Thyroid gland (tissue), 4 donors: ENCODE measurements around the gene ELMO1. TPM values are rescaled to one million over a fixed set of nuclear protein-coding genes. Genes with fewer than 3 reads are reported as not detected.

Experiments used
- DNase-seq, 2 donors: peaks; one replicate each; pipeline ENCODE4 v3.0.0-alpha.2; 2019
- H3K27ac ChIP-seq, 3 donors: fragments of 200-600 bp; sonication (generic); 1 replicate in 2 of 3; 2 replicates in 1 of 3; pipeline ENCODE4 v1.5.1; 2016 to 2019; ENCODE audit warnings: mild to moderate bottlenecking in 1 of 3, moderate library complexity in 1 of 3
- H3K27me3 ChIP-seq: fragments of 200-600 bp; sonication (generic); one replicate; pipeline ENCODE4 v1.5.1; 2019
- H3K36me3 ChIP-seq, 2 donors: fragments of 200-600 bp; sonication (generic); one replicate each; pipeline ENCODE4 v1.5.1; 2016 to 2019
- H3K4me1 ChIP-seq, 2 donors: fragments of 200-600 bp; sonication (generic); one replicate each; pipeline ENCODE4 v1.5.1; 2017 to 2019
- H3K4me3 ChIP-seq, 3 donors: fragments of 200-600 bp; sonication (generic); replicated peaks in 1 of 3; 1 replicate in 2 of 3; 2 replicates in 1 of 3; pipeline ENCODE4 v1.5.1; 2016; ENCODE audit warnings: mild to moderate bottlenecking in 1 of 3
- H3K9me3 ChIP-seq: fragments of 200-600 bp; sonication (generic); one replicate; pipeline ENCODE4 v1.5.1; 2017
- POLR2A ChIP-seq, 2 donors: fragments of 450-650 bp; IDR thresholded peaks; one replicate each; pipeline ENCODE4 v1.6.1; 2017; ENCODE audit warnings: antibody characterized with exemption in 2 of 2, mild to moderate bottlenecking in 2 of 2, moderate library complexity in 1 of 2
- WGBS, 2 donors: methylation state at CpG; one replicate each; pipeline ENCODE4 v1.1.5; 2017; 5-methylcytosine and 5-hydroxymethylcytosine counted together
- intact Hi-C: fragments of 100-400 bp; cut with DNase I; formaldehyde crosslinking; loops from one replicate; pipeline ENCODE4 v1.15.1; 2023
- total RNA-seq, 4 donors: library from RNA; depleted of rRNA; stranded (reverse); fragments of >200 nt; gene quantifications; one replicate each; pipeline ENCODE4 v1.2.3, GENCODE V29; 2016
- TF ChIP-seq, protein P1 (sequence below), 6 experiments: fragments of 200-600 bp in 3 of 6; fragments of 450-650 bp in 3 of 6; sonication (generic) in 3 of 6; IDR thresholded peaks; one replicate each; pipeline ENCODE4 v1.5.1; 2016 to 2019; ENCODE audit warnings: antibody characterized with exemption in 6 of 6, mild to moderate bottlenecking in 2 of 6, inconsistent platforms in 1 of 6, moderate library complexity in 1 of 6

The ELMO1 gene
- total RNA-seq, 4 donors from 2014 or later: 168 to 423 (median 312) TPM

DNA sequence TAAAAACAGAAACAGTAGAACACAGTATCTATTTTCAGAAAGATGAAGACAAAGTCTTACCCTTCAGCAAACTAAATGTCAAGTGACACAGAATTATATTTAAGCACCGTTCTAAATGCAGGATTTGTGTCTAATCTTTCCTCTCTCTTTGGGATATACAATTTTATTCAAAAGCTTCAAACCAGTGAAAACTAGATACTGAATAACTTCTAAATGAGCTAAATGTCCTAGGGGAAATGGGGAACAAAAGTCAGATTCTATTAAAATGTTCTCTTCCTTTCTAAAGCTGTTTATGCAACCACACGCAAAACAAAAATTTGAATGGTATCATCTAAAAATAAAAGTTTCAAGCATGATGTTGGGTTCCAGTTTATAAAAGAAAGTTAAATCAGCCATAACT, 588.0 kb downstream of the ELMO1 start:
- TF ChIP-seq POLR2A (IDR thresholded peaks at IDR 0.05): no peak
- TF ChIP-seq, protein P1, sequence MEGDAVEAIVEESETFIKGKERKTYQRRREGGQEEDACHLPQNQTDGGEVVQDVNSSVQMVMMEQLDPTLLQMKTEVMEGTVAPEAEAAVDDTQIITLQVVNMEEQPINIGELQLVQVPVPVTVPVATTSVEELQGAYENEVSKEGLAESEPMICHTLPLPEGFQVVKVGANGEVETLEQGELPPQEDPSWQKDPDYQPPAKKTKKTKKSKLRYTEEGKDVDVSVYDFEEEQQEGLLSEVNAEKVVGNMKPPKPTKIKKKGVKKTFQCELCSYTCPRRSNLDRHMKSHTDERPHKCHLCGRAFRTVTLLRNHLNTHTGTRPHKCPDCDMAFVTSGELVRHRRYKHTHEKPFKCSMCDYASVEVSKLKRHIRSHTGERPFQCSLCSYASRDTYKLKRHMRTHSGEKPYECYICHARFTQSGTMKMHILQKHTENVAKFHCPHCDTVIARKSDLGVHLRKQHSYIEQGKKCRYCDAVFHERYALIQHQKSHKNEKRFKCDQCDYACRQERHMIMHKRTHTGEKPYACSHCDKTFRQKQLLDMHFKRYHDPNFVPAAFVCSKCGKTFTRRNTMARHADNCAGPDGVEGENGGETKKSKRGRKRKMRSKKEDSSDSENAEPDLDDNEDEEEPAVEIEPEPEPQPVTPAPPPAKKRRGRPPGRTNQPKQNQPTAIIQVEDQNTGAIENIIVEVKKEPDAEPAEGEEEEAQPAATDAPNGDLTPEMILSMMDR (IDR thresholded peaks at IDR 0.05): no peak
- no peaks in the 10 kb centered on the region for H3K4me1 ChIP-seq
- no peaks in the 10 kb centered on the region for H3K27me3 ChIP-seq
- intact Hi-C loops: no loop called here
- no peak overlapping the region for H3K4me3 ChIP-seq
- H3K27ac ChIP-seq: no peak overlapping the region
- 78 to 80% methylated on average over 2 of the region's 2 CpGs for WGBS, 2 donors
- H3K9me3 ChIP-seq: no peaks in the 10 kb centered on the region
- DNase-seq: no peak
- H3K36me3 ChIP-seq: peaks cover 12 to 15% of the 10 kb centered on the region in 2 donors

DNA sequence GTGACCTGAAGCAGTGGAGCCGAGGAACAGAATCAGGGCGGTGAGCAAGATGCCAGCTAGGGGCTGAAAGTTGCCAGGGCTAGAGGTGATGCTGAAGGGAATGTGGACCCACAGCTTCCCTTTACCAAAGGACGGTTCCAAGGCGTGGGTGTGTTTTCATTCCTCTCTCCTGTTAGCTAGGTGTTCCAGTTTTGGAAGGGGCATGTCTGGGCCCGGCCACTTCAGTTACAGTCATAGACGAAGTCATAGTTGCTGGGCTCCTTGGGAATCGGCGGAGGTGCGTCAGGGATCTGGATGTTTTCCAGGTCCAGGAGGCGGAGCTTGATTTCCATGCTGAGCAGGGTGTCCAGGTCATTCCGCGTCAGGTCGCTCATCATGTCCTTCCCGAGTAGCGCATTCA, 593.3 kb downstream of the ELMO1 start:
- Histone ChIP-seq H3K4me3 (no peak overlapping the region), H3K9me3 (no peaks in the 10 kb centered on the region), H3K27me3 (no peaks in the 10 kb centered on the region), H3K4me1 (no peaks in the 10 kb centered on the region), H3K36me3 (peaks cover 22 to 23% of the 10 kb centered on the region in 2 donors), H3K27ac (no peak overlapping the region)
- 98 to 99% methylated on average over 13 to 15 of the region's 15 CpGs for WGBS, 2 donors
- TF ChIP-seq, protein P1 (IDR thresholded peaks at IDR 0.05): no peak
- TF ChIP-seq POLR2A (IDR thresholded peaks at IDR 0.05): no peak
- intact Hi-C loops: no loop called here
- no peak for DNase-seq

DNA sequence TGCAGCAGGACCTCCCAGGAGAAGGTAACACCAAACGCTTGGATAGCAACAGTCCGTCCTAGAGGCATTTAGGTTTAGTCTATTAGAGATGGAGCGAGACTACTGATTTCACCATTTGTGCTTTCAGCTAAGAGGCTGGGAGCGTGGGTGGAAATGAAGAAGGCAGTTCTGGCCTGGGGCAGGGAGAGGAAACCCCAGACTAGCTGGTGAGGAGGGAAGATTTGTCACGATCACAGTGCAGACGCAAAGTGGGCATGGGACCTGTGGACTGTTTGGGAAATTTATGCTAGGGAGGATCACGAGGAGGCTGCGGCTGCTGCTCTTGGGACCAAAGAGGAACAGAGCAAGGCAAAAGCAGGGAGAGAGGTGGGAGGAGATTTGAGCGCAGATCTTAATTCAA, 594.0 kb downstream of the ELMO1 start:
- WGBS, 2 donors: 96 to 99% methylated on average over 9 of the region's 9 CpGs
- Histone ChIP-seq H3K9me3 (no peaks in the 10 kb centered on the region), H3K36me3 (peaks cover 22 to 23% of the 10 kb centered on the region in 2 donors), H3K4me1 (no peaks in the 10 kb centered on the region), H3K27me3 (no peaks in the 10 kb centered on the region), H3K4me3 (no peak overlapping the region), H3K27ac (no peak overlapping the region)
- TF ChIP-seq, protein P1 (IDR thresholded peaks at IDR 0.05): no peak
- TF ChIP-seq POLR2A (IDR thresholded peaks at IDR 0.05): no peak
- DNase-seq: no peak
- intact Hi-C loops: no loop called here

DNA sequence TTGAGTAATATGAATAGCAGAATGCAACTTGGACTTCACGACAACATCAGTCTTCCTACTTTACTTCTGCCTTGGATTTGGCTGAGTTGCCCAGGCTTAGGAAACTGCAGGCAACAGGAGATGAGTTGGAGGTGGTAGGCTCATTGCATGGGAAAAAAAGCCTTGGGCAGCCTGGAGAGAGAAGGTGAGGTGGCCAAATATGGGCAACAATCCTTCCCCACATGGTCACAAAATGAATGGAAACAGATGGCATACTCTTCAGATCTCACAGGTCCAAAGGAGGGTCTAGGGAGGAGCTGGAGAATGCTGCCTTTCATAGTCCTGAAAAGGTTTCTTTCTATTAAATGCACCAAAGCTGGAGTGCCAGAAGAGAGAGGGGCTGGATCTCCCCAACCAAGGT, 595.7 kb downstream of the ELMO1 start:
- H3K4me1 ChIP-seq: no peaks in the 10 kb centered on the region
- intact Hi-C loops: no loop called here
- no peaks in the 10 kb centered on the region for H3K27me3 ChIP-seq
- H3K9me3 ChIP-seq: no peaks in the 10 kb centered on the region
- no peak for DNase-seq
- H3K27ac ChIP-seq: no peak overlapping the region
- WGBS, 2 donors: 88 to 92% methylated on average over 1 of the region's 1 CpG
- H3K4me3 ChIP-seq: no peak overlapping the region
- no peak for TF ChIP-seq POLR2A (IDR thresholded peaks at IDR 0.05)
- TF ChIP-seq, protein P1 (IDR thresholded peaks at IDR 0.05): no peak
- peaks cover 22 to 23% of the 10 kb centered on the region in 2 donors for H3K36me3 ChIP-seq

DNA sequence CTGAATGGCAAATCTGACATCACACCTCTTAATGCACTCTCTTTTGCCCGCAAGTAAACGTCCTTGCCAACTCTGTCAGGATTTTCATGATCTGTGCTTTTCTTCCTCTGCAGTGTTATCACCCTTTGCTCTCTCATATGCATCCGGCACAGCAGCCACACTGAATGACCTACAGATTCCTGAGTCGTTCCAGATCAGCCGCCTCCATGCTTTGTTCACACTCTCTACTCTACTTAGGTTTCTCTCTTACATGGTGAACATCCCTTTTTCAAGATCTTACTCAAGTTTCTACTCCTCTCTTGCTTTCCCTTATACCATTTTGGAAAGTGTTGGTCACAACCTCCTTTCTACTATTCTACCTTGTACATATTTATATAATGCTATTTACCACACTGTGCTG, 596.6 kb downstream of the ELMO1 start:
- Histone ChIP-seq H3K9me3 (no peaks in the 10 kb centered on the region), H3K36me3 (peaks cover 22% of the 10 kb centered on the region in 2 donors), H3K27me3 (no peaks in the 10 kb centered on the region), H3K4me1 (no peaks in the 10 kb centered on the region), H3K4me3 (no peak overlapping the region), H3K27ac (no peak overlapping the region)
- intact Hi-C loops: no loop called here
- TF ChIP-seq, protein P1 (IDR thresholded peaks at IDR 0.05): no peak
- no peak for TF ChIP-seq POLR2A (IDR thresholded peaks at IDR 0.05)
- WGBS, 2 donors: 58 to 66% methylated on average over 5 of the region's 5 CpGs
- no peak for DNase-seq
